HG03354 (cell line): ENCODE results near the gene CERCAM.
"Not testable (repeated sequence)": the region's sequence is repeated elsewhere in the genome, so short reads cannot be mapped to it uniquely, and the experiment has no call there.

Experiments used
- ATAC-seq: cut with Tn5 transposase; IDR thresholded peaks from one replicate; pipeline ENCODE4 v1.9.1; 2021; ENCODE audit warnings: mild to moderate bottlenecking; ENCODE audit not compliant: unreplicated experiment, poor library complexity, severe bottlenecking

CERCAM gene

GRCh38 chr9:128415281-128415680, 5.4 kb upstream of the CERCAM start:
- ATAC-seq, result no peak

DNA sequence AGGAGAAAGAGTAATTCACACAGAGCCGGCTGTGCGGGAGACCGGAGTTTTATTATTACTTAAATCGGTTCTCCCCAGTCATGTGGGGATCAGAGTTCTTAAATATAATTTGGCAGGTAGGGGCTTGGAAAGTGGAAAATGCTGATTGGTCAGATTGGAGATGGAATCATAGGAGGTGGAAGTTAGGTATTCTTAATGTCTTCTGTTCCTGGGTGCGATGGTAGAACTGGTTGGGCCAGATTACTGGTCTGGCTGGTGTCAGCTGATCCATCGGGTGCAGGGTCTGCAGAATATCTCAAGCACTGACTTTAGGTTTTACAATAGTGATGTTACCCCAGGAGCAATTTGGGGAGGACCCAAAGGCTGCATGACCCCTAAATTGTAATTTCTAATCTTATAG, 4.6 kb upstream of the CERCAM start:
- no peak for ATAC-seq

DNA sequence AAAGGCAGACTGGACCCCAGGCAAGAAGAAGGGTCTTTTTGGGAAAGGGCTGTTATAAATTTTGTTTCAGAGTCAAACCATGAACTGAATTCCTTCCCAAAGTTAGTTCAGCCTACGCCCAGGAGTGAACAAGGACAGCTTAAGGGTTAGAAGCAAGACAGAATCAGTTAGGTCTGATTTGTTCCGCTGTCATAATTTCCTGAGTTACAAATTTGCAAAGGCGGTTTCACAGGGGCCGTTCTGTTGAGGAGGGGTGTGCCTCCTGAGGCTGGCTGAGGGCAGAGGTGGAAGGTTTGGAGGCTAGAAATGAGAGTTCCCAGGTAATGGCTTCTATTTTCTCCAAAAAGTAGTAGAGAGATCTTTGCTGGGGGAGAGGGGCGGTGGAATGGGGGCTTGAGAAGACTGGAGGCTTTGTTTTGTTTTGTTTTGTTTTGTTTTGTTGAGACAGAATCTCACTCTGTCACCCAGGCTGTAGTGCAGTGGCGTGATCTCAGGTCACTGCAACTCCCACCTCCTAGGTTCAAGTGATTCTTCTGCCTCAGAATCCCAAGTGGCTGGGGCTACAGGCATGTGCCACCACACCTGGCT, 4.1 kb upstream of the CERCAM start:
- no peak for ATAC-seq

DNA sequence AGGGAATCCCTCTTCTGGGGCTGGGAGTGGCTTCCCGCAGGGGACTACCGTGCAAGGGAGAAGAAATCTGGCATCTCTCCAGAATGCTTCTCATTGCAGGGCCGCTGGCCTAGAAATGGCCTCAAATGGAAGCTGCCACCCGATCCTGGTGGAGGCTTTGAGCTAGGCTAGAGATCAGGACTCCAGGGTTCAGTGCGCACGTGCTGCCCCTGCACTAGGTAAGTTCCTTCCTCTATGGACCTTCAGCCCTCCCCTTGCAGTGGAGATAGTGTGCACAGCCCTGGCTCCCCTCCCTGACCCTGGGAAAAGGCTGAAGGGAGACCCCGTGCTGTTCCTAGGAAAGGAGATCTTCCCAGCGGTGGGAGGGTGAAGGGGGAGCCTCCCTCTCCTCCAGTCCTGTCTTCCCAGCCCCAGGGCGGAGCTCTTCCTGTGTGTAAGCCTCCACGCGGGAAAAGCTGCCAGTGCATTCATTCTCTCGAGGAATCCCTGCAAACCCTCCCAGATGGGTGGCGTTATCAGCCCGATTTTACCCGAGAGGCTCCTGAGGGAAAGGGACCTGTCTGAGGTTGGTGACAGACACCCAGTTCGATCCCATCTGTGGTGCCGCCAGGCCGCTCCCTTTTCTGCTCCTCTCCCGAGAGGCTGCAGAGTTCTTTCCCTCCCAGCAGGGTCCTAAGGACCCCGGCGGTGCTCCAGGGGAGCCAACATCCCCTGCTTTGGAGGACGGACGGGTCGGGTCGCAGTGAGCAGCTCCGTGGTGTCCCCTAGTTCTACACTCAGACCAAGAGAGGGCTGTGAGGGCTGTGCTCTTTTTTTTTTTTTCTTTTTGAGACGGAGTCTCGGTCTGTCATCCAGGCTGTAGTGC, 1.4 kb upstream of the CERCAM start:
- ATAC-seq, result no peak

- ATAC-seq, result peak; percentile 80
Measured at GRCh38 chr9:128420060-128420650, 502 bp upstream of the CERCAM start.

DNA sequence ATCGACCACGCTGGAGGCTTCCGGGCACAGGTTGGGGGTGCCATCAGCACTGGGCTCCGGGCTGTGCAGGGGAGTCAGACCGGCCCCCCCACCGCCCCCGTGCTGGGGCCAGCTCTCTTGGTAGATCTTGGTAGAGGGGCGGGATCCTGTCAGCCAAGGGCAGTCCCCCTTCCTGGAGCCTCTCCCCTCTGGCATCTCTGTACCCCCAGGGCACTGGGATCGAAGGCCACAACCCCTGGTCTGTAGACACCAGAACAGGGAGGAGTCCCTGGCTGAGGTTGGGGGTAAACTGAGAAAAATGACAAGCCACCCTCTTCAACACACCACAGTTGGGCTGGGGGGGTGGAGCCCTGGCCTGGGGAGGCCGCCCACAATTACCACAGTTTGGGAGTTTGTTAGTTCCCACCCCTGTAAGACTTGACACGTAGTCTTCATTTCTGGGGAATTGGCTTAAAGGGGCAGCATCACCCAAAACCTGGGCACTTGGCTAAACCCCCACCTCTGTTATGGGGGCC, 882 bp downstream of the CERCAM start:
- ATAC-seq, result no peak

DNA sequence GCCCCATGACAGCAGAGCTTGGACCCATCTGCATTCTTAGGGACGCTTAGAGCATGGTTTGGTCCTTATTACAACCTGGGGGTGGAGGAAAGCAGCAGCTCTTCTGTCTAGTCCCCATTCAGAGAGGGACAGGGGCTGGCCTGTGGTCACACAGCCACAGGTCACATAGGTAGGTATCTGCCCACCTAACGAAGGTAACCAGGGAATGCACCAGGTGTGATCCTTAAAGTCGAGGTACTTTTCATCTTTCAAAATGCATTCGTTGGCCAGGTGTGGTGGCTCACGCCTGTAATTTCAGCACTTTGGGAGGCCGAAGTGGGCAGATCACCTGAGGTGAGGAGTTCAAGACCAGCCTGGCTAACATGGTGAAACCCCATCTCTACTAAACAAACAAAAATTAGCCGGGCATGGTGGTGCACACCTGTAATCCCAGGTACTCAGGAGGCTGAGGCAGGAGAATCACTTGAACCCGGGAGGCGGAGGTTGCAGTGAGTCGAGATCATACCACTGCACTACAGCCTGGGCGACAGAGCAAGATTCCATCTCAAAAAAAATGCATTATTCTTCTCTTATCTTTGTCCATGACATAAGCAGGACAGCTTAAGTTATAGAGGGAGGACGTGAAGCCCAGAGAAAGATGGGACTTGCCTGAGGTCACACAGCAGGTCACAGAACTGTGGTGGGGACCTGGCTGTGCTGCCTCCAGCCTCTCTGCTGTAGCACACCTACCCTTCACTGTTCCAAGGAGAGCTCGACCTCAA, 1.5 kb downstream of the CERCAM start:
- not testable (repeated sequence) for ATAC-seq

DNA sequence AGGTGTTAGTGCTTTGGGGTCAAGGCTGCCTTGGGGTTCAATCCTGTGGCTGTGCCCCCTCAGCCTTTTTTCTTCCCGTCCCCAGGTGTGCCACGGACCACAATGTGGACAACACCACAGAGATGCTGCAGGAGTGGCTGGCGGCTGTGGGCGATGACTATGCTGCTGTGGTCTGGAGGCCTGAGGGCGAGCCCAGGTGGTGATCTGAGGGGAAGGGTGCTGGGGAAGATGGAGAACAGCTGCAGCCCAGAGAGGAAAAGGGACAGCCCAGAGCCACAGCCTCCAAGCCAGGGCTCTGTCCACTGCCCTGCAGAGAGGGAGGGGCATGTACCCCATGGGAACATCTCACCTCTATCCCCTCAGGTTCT, 2.1 kb downstream of the CERCAM start:
- no peak for ATAC-seq

GRCh38 chr9:128423356-128423755, 2.7 kb downstream of the CERCAM start:
- ATAC-seq, result not testable (repeated sequence)

GRCh38 chr9:128424268-128424780, 3.7 kb downstream of the CERCAM start:
- ATAC-seq, result no peak

- no peak for ATAC-seq
Measured at GRCh38 chr9:128428644-128429512, 8.2 kb downstream of the CERCAM start.

DNA sequence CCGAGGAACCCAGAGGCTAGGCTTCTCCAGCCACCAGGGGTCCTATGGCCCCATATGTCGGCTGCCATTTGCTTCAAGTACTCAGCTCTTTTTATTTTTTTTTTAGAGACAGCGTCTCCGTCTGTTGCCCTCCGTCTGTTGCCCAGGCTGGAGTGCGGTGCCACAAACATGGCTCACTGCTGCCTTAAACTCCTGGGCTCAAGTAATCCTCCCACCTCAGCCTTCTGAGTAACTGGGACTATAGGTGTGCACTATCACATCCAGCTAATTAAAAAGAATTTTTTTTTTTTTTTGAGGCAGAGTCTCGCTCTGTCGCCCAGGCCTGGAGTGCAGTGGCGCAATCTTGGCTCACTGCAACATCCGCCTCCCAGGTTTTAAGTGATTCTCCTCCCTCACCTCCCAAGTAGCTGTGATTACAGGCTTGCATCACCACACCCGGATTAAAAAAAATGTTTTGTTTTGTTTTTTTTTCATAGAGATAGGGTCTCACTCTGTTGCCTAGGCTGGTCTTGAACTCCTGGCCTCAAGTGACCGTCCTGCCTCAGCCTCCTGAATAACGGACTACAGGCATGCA, 8.9 kb downstream of the CERCAM start:
- ATAC-seq, result no peak

DNA sequence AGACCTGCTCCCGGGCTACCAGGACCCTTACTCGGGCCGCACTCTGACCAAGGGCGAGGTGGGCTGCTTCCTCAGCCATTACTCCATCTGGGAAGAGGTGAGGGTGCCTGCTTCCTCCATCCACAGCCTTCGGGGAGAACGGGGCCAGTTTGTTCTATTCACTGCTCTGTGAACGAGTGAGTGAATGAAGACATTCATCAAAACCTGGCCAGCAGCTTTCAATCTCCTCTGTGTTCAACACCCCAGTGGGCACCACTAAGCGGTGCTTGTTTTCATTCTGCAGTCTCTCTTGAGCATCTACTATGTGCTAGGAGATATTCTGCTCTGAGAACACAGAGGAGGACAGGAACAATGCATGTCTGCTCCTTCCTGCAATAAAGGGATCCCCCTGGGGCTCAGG, 10.6 kb downstream of the CERCAM start:
- ATAC-seq, result no peak

GRCh38 chr9:128434340-128434739, 13.7 kb downstream of the CERCAM start:
- no peak for ATAC-seq

DNA sequence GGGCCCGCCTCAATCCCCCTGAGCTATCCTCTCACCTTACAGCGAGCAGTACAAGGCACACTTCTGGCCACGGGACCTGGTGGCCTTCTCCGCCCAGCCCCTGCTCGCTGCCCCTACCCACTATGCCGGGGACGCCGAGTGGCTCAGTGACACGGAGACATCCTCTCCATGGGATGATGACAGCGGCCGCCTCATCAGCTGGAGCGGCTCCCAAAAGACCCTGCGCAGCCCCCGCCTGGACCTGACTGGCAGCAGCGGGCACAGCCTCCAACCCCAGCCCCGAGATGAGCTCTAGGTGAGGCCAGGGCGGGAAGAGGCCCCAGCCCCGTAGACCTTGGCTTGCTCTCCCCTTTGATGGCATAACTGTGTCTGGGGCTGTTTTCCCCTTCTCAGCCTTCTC, 15.0 kb downstream of the CERCAM start:
- ATAC-seq, result no peak

DNA sequence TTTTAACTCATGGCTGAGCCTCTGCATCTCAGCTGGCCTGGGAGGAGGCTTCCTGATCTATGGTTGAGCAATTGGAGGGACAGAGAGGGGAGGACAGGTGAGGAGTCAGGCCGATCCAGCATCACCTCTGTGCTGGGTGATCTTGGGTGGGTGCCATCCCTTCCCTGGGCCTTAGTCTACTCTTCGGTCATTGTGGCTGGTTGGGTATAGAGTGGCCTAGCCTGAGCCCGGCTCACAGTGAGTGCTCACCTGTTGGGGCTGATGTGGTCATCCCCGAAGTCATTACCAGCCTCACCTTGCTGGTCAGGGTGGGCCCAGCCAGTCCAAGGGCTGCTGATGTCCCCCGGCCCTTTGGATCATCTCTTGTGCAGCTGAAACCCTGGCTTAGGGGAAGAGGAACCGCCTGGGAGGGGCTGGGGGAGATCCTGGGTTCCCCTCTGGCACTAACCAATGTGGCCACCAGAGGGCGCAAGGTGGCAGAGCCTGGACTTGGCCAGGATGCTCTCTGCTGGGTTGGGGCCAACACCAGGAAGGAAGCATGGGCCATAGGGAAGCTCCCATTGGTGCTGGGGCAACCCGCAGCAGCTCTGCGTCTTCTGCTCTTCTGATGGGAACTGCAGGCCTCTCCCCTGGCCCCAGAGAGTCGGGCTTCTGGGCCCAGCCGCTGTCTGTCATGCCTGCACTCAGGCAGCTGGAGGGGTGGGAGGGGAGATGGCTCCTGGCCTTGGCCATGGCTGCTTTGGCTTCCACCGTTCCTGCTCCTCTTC, 17.9 kb downstream of the CERCAM start:
- ATAC-seq, result peak; percentile 65

- no peak for ATAC-seq
Measured at GRCh38 chr9:128439273-128439672, 18.6 kb downstream of the CERCAM start.

DNA sequence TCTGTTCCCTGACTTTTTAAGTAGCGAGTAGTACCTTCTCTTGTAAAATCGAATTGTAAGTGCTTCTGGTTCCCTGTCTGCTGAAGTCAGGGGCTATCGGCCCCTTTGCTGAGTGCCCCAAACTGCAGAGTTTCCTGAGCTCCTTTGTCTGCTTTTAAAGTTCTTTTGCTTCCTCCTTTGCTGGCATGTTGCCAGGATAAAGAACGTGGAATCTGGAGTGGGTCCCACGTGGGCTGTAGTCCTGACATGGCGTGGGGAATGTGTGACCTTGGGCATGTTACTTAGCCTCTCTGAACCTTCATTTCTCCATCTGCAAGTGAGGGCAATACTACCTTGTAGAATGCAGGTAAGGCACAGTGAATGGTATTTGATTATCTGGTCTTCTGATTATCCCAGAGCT, 21.5 kb downstream of the CERCAM start:
- ATAC-seq, result no peak
